HG03175 (cell line): ENCODE measurements around the gene NR2C2.
"Not testable (repeated sequence)": the region's sequence is repeated elsewhere in the genome, so short reads cannot be mapped to it uniquely, and the experiment has no call there.

Source experiments
- ATAC-seq: cut with Tn5 transposase; IDR thresholded peaks from one replicate; pipeline ENCODE4 v1.9.1; 2021; ENCODE audit warnings: mild to moderate bottlenecking, moderate library complexity; ENCODE audit not compliant: unreplicated experiment

Gene NR2C2

DNA sequence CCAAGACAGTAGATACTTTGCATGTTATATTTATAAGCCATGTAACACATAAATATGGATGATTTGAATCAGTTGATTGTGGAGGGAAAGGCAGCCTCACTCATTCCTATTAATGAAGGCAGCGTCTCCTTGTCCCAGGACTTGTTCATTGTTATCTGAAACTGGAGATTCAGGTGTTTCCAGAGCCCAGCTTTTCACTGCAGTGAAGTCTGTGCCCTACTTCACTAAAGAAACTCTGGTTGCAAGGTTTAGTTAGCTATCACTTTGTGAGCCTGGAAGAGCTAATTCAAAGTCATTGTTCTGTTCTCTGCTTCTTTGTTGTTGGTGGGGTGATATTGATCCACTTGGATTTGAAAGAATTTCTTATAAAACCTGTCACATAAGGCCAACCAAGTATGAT is 9.8 kb downstream of the NR2C2 start:
- no peak for ATAC-seq

DNA sequence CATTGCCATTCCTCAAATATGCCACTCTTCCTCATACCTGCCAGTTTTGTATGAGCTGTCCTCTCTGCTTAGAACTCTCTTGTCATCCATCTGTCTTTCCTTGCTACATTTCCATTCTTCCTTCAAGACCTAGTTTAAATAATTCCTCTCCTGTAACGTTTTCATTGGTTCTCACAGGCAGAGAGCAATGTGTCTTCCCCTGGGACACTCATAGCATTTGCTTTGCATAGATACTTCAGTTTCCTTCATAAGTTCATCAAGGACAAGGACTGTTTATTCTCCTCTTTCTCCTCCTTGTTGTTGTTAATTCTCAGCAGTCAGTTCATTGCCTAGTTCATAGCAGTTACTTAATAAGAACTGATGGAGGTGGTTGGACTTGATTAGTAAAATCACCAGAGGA is 10.5 kb downstream of the NR2C2 start:
- no peak for ATAC-seq

DNA sequence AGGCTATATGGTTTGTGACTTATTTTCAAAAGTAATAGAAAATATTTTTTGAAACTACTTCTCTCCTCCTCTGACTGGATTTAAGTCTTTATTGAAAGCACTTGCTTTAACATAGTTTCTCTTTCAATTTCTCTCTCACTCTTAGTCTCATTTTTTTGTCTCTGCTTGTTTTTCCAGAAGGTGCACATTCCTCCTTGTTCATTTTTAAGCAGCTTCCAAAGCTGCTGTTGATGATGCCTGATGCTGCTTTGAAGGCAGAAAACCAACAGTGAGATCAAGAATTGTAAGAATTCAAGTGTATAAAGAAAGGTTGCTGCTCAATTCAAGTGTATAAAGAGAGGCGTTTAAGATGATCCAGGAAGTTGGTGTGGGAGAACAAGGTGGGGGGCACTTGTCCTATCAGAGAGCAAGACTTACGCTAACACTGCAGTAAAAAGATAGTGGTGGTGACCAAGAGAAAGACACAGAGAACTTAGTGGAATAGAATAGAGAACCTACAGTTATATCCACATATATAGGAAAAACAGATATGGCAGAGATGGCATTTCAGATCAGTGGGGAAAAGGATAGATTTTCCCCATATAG is 12.1 kb downstream of the NR2C2 start:
- ATAC-seq = peak; percentile 43

DNA sequence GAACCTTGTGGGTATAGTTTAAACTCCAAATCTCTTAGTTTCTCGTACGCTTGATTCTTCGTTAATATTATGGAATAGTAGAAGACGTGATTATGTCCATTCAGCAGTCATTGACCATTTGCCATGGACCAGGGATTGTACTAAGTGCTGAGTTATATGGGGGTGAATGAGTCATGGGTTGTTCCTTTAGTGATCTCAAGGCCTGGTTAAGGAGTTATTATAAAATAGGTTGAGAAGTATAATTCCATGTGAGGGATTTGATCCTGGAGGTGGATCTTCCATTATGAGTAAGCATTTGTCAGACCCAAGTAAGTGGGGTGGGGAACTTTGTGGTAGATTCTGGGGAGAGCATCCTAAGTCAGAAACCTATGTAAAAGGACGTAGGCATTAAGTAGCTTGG is 15.4 kb downstream of the NR2C2 start:
- no peak for ATAC-seq

DNA sequence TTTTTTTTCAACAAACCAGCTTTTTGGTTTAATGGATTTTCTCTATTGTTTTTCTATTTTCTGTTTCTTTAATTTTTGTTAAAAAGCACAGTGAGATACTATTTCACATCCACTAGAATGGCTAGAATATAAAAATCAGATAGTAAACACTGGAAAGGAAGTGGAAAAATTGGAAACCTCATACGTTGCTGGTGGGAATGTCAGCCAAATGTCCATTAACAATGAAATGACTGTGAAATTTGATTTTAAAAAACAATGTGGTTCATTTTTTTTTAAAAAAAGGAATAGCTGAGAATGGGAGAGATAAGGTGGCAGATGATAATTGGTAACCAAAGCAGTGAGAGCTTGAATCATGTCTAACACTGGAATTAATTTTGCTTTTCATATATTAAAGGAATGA is 19.9 kb downstream of the NR2C2 start:
- no peak for ATAC-seq

DNA sequence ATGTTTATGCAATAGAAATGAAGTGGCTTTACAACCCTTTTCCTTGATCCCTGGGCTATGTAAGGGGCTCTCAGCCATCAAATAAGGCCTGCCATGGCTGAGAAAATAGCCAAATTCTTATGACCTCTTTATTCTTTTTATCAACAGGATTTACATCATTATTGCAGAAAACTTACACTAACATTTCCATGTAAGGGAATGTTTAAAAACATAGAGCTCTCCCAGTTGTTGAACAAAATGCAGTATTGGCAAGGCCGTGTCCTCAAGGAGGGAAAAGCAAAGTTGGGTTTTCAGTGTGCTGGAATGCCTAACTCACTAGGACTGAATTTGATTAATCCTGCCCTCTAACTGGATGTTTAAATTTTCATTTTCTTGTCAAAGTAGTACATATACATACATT is 22.3 kb downstream of the NR2C2 start:
- ATAC-seq = no peak

DNA sequence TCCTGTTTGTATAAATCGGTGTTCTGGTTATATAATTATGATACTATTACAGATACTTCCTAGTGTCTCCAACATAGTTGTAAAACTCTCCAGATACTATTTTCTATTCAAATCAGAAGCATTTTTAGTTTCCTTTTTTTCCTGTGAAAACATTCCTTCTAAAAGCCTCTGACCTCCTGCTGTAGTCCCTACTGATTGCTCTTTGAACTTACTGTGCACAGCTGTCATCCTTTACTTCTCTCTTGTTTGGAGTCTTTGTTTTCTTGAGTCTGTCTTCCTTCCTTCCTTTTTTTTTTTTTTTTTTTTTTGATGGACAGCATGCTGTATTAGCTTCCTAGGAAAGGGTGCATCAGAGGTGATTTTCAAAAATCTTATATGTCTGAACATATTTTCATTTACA is 28.9 kb downstream of the NR2C2 start:
- no peak for ATAC-seq

DNA sequence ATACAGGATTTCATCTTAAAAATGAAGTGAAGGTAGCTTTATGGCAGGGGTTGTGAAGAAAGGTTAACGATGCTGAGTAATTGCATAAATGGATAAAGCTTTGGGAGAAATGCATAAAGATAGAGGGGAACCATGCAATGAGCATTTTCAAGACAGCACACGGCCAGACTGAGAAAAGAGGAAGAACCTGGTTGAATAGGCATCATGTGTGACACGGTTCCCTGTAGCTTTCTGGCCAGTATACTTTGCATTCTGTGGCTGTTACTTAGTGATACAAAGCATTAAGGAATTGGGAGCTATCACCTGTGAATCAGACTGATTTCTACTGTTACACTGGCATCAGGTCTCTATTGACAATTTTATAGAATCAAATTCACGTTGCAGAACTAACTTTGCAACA is 33.3 kb downstream of the NR2C2 start:
- ATAC-seq = peak; percentile 80

DNA sequence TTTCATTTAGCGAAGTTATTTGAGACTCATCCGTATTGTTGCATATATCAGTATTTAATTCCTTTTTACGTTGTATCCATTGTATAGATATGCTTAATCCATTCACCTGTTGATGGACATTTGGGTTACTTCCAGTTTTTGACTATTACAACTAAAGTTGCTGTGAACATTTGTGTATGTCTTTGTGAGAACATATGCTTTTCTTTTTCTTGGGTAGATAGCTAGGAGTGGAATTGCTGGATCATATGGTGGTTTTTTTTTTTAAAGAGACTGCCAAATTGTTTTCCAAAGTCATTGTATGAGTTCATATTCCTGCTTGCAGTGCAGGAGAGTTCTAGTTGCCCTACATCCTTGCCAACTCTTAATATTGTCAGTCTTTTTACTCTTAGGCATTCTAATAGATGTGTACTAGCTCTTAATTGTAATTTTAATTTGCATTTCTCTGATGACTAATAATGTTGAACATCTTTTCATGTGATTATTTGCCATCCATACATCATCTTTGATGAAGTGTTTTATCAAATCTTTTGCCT is 37.3 kb downstream of the NR2C2 start:
- ATAC-seq = no peak

DNA sequence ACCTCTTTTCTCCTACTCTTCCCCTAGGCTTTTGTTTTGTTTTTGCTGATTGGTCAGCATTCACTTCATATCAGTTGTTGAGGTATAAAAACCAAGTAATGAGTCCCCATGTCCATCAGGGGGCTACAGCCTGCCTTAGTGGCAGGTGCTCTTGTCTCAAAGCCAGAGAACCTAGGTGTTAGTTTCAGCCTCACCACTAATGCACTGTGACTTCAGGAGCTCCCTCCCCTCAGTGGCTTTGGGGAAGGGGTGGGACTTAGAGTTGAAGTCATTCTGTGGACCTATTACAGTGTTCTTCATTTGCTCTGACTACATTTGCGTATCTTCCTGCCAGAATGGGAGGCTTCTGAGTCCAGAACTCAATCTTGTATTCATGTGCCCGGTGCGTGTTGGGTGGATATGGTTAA is 41.6 kb downstream of the NR2C2 start:
- ATAC-seq = peak; percentile 100

DNA sequence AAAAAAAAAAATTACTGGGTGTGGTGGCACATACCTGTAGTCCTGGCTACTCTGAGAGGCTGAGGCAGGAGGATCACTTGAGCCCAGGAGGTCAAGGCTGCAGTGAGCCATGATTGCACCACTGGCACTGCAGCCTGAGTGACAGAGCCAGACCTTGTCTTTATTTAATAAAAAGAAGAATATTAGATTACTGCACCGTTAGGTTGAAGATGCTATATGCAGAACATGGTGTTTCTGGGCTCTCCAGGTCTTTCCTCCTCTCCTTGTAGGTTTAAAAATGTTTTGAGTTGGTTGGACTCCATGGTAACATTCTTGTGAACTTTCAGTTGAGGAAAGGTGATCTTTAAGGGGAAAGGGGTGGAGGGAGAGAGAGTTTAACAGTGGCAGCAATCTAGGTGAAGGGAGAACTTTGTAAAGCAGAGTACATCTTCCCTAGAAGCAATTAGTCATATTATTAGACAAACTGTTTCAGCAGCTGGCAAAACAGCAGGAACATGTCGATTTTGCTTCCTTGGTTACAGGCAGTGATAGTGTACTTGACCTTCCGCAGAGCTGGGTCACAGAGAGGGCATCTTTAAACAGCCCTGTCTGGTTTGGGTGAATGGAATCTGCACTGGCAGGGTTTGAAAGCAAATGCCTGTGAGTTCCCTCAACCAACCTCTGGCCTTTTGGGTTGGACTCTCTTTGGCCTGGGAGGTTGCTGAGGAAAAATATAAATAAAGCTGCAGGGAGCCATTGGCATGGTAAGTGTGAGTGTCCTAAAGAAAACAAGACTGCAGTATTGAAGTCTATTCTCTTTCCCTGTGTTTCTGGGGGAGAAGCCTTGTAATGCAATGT is 42.8 kb downstream of the NR2C2 start:
- no peak for ATAC-seq

DNA sequence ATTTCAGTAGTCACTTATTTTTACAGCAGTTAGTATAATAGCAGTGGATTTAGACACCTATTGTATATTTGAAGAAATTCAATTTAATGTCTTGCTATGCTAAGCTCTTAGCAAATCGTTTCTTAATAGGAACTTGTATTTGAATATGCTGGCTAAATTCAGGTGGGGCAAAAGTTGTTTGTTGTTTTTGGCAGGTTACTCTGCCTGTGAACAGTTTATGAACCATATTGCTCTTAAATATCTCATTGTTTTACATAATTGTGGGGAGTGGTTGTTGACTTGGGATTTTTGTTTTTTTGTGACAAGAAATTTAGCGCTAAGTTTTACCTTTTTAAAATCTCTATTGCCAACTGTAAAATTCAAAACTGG is 43.4 kb downstream of the NR2C2 start:
- ATAC-seq = no peak

DNA sequence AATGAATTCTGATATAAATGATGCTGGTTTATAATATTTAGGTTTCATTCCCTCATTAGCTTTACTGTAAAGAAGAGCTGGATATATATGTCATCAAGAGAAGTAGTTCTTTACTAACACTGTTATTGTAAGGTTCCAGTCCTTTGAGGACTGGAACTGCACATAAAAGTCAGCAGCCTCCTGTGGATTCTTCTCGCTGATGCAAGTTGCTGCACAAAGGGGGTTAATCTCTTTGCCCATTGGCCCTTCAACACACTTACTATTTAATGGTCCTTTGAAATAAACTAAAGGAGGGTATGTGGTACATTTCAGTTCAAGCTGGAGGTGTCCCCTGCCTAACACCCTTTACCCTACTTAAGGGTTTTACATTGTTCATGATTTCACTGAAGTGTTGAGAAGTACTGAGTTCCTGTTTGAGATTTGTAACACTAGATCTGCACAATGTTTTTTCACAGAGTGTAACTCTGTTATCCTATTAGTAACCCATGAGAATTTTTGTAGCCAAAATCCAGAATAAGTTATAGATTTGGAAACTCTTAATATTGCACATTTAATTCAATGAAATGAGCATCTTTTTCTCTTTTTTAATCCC is 43.9 kb downstream of the NR2C2 start:
- ATAC-seq = no peak

DNA sequence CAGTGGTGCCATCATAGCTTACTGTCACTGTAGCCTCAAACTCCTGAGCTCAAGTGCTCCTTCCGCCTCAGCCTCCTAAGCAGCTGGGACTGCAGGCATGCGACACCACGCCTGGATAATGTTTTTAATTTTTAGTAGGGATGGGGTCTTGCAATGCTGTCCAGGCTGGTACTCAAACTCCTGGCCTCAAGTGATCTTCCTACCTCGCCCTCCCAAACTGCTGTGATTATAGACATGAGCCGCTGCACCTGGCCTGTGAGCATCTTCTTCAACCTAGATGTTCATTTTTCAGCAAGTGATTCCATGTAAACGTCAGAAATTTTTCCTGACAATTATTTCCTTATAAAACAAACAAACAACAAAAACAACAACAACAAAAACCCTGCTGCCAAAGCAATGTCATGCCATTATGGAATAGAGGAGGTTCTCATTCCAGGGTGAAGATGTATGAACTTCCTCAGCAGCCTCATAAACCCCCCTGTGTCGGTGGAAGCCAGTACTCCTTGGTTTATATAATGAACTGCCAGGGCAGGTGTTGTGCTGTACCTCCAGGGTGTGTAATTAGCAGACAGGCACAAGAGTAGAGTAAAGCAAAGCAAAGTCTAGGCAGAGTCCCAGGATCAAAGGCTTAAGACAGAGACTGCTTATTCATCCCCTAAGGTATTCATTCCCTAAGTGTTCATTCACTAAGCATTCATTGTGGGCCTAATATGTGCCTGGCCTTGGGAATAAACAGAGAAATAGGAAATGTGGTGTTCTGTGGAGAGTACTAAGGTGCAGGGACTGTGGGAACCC is 44.6 kb downstream of the NR2C2 start:
- no peak for ATAC-seq

DNA sequence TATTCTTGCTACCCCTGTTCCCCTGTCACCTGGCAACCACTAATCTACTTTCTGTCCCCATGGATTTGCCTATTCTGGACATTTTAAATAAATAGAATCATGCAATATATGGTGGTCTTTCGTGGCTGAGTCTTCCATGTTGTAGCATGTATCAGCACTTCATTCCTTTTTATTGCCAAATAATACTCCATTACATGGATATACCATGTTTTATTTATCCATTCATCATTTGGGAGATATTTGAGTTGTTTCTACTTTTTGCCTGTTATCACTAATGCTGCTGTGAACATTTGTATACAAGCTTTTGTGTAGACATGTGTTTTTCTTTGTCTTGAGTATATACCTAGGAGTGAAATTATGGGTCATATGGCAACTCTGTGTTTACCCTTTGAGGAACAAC is 50.6 kb downstream of the NR2C2 start:
- no peak for ATAC-seq

DNA sequence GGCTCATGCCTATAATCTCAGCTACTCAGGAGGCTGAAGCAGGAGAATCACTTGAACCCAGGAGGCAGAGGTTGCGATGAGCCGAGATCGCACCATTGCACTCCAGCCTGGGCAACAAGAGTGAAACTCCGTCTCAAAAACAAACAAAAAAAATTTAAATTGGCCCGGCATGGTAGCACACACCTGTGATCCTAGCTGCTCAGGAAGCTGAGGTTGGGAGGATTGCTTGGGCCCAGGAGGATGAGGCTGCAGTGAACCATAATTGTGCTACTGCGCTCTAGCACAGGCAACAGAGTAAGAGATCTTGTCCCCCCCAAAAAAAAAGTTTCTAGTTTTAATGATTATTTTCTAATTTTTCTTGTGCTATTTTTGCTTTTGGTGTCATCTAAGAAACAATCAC is 51.8 kb downstream of the NR2C2 start:
- not testable (repeated sequence) for ATAC-seq

DNA sequence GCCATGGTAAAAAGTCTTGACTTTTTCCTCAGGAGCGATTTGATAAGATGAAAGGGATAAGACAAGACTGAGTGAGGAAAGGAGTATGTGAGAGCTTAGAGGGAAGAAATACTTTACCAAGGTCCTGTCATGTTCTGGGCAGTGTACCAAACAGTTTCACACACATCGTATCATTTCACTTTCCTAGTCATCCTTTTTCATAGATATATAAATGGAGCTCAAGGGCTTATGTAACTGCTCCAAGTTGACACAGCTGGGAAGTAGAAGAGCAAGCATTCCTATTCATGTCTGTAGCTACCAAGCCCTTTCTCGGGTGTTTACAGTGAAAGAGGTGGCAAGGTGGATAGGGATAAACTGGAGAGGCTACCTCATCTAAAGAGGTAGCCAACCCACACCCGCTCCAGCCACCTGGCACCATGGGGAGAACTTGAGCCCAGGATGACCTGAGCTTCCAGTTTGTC is 60.3 kb downstream of the NR2C2 start:
- no peak for ATAC-seq

DNA sequence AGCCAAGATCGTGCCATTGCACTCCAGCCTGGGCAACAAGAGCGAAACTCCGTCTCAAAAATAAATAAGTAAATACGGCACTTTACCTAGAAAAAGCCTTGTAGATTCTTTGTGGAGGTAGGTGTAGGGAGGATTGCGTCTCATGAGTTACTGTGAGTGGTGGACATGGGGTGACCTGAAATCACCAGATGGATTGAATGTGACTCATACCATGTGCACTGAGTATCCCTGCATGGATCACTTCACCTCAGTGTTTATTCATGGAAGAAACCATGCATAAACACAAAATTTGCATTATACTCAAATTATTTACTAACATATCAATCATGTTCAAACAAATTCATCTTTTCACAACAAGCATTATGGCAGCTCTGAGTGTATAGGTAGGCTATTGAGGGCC is 61.8 kb downstream of the NR2C2 start:
- ATAC-seq = no peak

DNA sequence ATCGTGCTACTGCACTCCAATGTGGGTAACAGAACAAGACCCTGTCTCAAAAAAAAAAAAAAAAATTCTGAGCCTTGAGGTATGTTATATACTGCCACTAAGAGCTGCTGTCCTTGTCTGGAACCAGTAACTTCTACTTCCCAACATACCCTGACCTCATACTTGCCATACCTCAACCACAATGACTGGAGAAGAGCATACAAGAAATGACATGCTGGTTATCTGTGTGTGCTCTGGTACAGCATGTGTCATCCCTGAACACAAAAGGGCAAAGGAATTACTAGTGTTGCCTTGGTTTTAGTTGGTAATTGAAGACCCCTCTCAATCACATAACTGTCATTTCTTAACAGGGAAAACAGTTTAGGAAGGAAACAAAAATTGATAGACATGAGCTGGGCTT is 63.3 kb downstream of the NR2C2 start:
- no peak for ATAC-seq

DNA sequence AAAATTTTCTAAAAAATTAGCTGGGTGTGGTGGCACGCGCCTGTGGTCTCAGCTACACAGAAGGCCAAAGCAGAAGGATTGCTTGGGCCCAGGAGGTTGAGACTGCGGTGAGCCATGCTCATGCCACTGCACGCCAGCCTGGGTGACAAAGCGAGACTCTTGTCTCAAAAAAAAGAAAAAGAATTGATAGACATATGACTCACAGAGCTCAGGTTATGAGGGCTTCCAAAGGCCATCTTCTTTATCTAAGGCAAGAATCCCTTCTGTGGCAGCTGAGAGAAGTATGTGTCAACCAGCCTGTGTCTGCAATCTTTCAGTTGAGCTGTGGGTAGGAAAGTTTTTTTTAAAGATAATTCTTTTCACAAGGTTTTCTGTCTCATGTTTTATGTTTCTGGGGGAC is 63.8 kb downstream of the NR2C2 start:
- no peak for ATAC-seq

DNA sequence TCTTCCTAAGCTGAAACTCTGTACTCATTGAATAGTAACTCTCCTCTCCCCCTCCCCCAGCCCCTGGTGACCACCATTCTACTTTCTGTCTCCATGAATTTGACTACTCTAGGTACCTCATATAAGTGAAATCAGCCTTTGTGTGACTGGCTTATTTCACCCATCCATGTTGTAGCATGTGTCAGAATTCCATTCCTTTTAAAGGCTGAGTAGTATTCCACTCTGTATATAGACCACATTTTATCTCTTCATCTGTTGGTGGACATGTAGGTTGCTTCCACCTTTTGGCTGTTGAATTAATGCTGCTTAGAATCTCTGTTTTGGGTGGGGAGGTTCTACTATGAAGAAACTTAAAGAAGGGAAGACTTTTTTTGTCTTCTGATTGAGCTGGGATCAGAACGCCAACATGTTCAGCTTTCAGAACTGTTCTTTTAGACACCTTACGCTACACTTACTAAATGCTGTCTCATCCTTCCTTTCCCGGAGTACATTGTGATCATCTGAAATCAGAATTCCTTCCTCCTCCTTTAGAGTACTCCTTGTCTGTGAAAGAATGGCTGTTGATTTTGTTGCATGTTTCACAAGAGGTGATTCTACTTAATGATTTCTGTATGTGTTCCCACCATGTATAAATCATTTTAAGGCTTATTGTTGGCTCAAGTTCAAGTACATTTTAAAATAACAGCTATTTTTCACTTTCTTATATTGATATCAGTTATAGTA is 67.4 kb downstream of the NR2C2 start:
- no peak for ATAC-seq
